HAP-1 (cell line): Measurements from ENCODE around the gene GPR132.
A peak's percentile ranks its signal among the peaks of the same experiment; 100 is the strongest.

ENCODE experiments used
- DNase-seq, 2 experiments: peaks; one replicate each; pipeline ENCODE4 v3.0.0-alpha.2; 2016 to 2020; ENCODE audit warnings: low spot score in 2 of 2
- H3K27me3 ChIP-seq: fragments of 250-450 bp; sonication (Bioruptor Pico); 2 replicates; pipeline ENCODE4 v1.5.1; 2020; ENCODE audit warnings: low read depth, mild to moderate bottlenecking, moderate library complexity
- H3K36me3 ChIP-seq: fragments of 250-450 bp; sonication (Bioruptor Pico); replicated peaks from 2 replicates; pipeline ENCODE4 v1.5.1; 2020; ENCODE audit warnings: mild to moderate bottlenecking
- H3K4me1 ChIP-seq: fragments of 250-450 bp; sonication (Bioruptor Pico); 2 replicates; pipeline ENCODE4 v1.5.1; 2020; ENCODE audit warnings: mild to moderate bottlenecking
- H3K4me3 ChIP-seq: fragments of 250-450 bp; sonication (Bioruptor Pico); 2 replicates; pipeline ENCODE4 v1.5.1; 2020; ENCODE audit warnings: mild to moderate bottlenecking, moderate library complexity
- H3K9me3 ChIP-seq: fragments of 250-450 bp; sonication (Bioruptor Pico); 2 replicates; pipeline ENCODE4 v1.5.1; 2020; ENCODE audit warnings: mild to moderate bottlenecking, moderate library complexity
- in situ Hi-C: fragments of 300-500 bp; cut with MboI; formaldehyde crosslinking; loops from 3 replicates; pipeline ENCODE4 v1.14.3; 2020; ENCODE audit warnings: low sequenced_read_pairs, inconsistent platforms, mixed read lengths

GPR132 gene

DNA sequence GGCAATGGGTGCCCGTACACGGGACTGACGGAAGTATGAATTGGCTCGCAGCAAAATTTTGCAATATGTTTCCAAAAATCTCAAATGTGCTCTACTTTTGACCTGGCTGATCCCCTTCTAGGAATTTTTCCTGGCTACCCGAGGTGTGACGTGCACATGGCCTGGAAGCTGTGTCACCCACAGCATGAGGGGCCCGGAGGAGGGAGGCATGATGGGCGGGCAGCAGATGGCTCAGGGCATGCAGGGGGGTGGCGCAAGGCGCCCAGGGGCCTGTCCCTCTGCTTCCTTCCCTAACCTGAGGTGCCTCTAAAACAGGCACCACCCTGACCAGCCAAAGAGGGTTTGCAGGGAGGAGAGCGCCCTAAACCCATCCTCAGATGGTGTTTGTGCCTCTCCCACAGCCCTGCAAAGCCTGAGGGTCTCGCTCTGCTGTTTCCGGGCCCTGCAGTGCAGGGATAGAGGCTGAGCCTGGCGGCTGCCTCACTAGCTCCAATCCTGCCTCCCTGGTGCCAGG lies 6.7 kb downstream of the GPR132 start:
- Histone ChIP-seq H3K4me1 (no peaks in the 10 kb centered on the region), H3K36me3 (no peaks in the 10 kb centered on the region), H3K4me3 (no peak overlapping the region), H3K27me3 (no peaks in the 10 kb centered on the region), H3K9me3 (no peaks in the 10 kb centered on the region)
- in situ Hi-C loops: no loop called here
- DNase-seq: no peak

GRCh38 chr14:105056303-105056831 lies 8.9 kb downstream of the GPR132 start:
- in situ Hi-C loops: no loop called here
- Histone ChIP-seq H3K27me3 (no peaks in the 10 kb centered on the region), H3K36me3 (no peaks in the 10 kb centered on the region), H3K9me3 (no peaks in the 10 kb centered on the region), H3K4me1 (no peaks in the 10 kb centered on the region), H3K4me3 (no peak overlapping the region)
- DNase-seq: no peak

DNA sequence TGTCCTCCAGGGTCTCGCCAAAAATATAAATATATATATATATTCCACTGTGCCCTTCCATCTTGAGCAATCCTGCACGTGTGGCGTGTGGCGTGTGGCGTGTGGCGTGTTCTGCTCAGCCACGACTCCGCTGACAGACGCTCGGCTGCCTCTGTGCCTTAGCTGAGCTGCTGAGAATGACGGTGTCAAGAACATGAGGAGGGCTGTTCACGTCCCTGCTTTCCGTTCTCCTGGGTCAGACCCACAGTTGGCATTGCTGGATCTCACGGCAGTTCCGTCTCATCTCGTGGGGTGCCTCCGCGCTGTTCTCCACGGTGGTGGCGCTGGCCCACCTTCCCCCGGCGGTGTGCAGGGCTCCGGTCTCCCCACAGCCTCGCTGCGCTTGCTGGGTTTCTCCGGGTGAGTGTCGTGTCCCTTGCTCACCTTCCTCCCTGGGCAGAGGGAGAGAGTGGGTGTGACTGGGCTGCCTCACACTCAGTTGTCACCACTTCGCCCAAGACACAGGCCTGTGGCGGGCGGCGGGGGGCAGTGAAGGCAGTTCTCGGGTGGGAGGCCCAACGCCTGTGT lies 9.4 kb downstream of the GPR132 start:
- H3K4me3 ChIP-seq: no peak overlapping the region
- in situ Hi-C loops: no loop called here
- DNase-seq: no peak
- H3K9me3 ChIP-seq: no peaks in the 10 kb centered on the region
- no peaks in the 10 kb centered on the region for H3K4me1 ChIP-seq
- no peaks in the 10 kb centered on the region for H3K27me3 ChIP-seq
- H3K36me3 ChIP-seq: no peaks in the 10 kb centered on the region

DNA sequence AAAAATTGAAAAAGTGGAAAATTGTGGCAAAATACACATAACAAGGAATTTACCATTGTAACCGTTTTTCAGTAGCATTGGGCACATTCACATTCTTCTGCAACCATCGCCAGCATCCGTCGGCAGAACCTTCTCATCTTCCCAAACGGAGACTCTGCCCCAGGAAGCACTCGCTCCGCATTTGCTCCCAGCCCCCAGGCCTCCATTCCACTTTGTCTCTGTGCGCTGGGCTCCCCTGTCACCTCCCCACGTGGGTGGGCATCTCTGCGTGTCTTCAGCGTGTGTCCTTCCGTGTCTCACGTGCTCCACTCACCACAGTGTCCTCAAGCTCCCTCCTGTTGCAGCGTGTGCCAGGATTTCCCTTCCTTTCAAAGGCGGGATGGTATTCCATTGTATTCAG lies 9.9 kb downstream of the GPR132 start:
- Histone ChIP-seq H3K4me1 (no peaks in the 10 kb centered on the region), H3K4me3 (no peak overlapping the region), H3K9me3 (no peaks in the 10 kb centered on the region), H3K27me3 (no peaks in the 10 kb centered on the region), H3K36me3 (no peaks in the 10 kb centered on the region)
- in situ Hi-C loops: no loop called here
- no peak for DNase-seq

DNA sequence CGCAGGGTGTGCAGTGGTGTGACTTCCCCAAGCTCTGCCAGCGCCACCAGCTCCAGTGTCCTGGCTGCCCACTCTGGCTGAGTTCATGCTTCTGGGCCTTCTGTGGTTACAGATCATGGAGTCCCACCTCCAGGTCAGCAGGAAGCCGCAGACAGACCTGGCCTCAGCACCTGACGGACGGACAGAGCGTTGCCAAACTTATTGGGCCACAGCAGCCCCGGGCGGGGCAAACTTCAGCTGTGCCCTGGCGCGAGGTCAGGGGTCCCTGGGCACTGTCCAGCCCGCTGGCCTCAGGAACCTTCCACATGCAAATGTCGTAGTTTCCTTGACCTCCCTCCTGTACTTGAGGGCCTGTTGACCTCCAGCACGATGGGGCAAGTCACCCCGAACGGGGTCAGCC lies 11.2 kb downstream of the GPR132 start:
- in situ Hi-C loops: no loop called here
- Histone ChIP-seq H3K4me3 (no peak overlapping the region), H3K36me3 (no peaks in the 10 kb centered on the region), H3K4me1 (no peaks in the 10 kb centered on the region), H3K9me3 (no peaks in the 10 kb centered on the region; the same call in 1 of the 2 replicates), H3K27me3 (no peaks in the 10 kb centered on the region)
- DNase-seq: no peak

DNA sequence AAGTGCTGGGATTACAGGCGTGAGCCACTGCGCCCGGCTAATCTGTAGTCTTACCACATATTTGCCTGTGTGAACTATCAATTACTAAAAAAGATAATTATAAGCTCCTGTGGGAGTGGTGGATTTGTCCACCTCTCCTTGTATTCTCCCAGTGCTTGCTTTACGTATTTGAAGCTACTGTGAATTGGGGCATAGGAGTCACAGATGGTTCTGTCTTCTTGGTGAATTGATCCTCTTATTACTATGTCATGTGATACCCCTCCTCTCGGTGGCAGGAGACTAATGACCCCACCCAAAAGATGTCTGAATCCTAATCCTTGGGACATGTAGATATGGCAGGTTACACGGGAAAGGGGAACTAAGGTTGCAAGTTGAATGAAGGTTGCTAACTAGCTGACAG lies 11.8 kb downstream of the GPR132 start:
- Histone ChIP-seq H3K36me3 (no peaks in the 10 kb centered on the region), H3K4me1 (no peaks in the 10 kb centered on the region), H3K4me3 (no peak overlapping the region), H3K27me3 (no peaks in the 10 kb centered on the region), H3K9me3 (no peaks in the 10 kb centered on the region; the same call in 1 of the 2 replicates)
- no peak for DNase-seq
- in situ Hi-C loops: no loop called here

DNA sequence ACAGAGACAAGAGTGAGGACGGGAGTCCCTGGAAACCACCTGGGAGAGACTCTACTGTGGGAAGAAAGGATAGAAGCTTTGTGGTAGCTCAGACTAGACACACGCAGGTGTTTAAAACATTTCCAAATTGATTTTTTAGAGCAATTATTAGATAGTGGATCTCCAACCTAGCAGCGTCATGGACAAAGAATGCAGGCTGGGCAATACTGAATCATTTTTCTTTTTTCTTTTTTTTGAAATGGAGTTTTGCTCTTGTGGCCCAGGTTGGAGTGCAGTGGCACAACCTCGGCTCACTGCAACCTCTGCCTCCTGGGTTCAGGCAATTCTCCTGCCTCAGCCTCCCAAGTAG lies 13.1 kb downstream of the GPR132 start:
- in situ Hi-C loops: no loop called here
- DNase-seq: no peak
- Histone ChIP-seq H3K36me3 (no peaks in the 10 kb centered on the region), H3K4me1 (no peaks in the 10 kb centered on the region), H3K27me3 (no peaks in the 10 kb centered on the region), H3K9me3 (no peaks in the 10 kb centered on the region; the same call in 1 of the 2 replicates), H3K4me3 (no peak overlapping the region)

DNA sequence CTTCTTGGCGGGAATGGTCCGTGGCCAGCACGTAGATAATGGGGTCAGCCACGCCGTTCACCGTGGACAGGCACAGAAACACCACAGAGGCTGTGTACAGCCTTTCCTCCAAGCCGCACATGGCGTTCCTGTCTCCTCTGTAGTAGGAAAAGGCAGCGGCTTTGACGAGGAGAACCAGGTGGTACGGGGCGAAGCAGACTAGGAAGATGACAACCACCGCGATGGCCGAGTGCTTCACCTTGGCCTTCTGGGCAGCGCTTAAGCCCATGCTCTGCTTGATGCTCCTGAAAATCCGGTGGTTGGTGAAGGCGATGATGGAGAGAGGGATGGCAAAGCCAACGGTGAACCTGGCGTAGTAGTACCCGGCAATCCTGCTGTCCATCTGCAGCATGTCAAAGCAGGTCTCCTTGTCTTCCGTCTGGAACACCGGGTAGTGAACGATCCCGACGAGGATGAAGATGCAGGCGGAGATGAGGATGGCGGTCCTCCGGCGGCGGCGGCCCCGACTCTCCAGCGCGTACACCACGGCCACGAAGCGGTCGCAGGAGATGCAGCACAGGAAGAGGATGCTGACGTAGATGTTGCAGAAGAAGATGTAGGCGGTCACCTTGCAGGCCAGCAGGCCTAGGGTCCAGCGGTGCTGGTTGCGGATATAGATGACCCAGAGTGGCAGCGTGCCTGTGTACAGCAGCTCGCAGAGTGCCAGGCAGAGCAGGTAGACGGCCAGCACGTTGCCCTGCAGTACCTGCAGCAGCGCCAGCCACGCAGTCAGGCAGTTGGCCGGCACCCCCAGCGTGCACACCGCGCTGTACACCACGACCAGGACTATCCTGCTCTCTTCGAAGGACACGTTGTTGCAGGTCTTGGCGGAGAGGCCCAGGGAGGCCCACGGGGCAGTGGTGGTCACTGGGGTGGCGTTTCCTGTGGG lies 13.8 kb downstream of the GPR132 start:
- Histone ChIP-seq H3K36me3 (no peaks in the 10 kb centered on the region), H3K9me3 (no peaks in the 10 kb centered on the region; the same call in 1 of the 2 replicates), H3K4me1 (no peaks in the 10 kb centered on the region), H3K27me3 (no peaks in the 10 kb centered on the region), H3K4me3 (no peak overlapping the region)
- in situ Hi-C loops: no loop called here
- DNase-seq: no peak

DNA sequence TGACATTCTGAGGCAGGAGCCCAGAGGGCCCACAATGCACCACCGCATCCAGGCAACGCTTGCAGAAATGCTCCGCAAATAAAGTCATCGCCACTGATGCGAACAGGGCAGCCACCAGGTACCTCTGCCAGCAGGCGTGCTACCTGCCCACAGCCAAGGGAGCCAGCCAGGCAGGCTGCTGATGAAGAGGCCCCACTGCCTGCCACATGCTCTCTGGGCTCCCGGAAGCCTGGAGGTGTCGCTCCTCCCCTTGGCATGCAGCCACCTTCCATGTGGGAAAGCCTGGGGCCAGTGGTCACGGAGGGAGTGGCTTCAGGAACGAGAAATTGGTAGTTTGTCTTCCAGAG lies 14.7 kb downstream of the GPR132 start:
- Histone ChIP-seq H3K4me3 (no peak overlapping the region), H3K4me1 (no peaks in the 10 kb centered on the region), H3K36me3 (no peaks in the 10 kb centered on the region), H3K9me3 (no peaks in the 10 kb centered on the region; the same call in 1 of the 2 replicates), H3K27me3 (no peaks in the 10 kb centered on the region)
- in situ Hi-C loops: no loop called here
- DNase-seq: peak in 1 of 2 experiments; percentile 56

DNA sequence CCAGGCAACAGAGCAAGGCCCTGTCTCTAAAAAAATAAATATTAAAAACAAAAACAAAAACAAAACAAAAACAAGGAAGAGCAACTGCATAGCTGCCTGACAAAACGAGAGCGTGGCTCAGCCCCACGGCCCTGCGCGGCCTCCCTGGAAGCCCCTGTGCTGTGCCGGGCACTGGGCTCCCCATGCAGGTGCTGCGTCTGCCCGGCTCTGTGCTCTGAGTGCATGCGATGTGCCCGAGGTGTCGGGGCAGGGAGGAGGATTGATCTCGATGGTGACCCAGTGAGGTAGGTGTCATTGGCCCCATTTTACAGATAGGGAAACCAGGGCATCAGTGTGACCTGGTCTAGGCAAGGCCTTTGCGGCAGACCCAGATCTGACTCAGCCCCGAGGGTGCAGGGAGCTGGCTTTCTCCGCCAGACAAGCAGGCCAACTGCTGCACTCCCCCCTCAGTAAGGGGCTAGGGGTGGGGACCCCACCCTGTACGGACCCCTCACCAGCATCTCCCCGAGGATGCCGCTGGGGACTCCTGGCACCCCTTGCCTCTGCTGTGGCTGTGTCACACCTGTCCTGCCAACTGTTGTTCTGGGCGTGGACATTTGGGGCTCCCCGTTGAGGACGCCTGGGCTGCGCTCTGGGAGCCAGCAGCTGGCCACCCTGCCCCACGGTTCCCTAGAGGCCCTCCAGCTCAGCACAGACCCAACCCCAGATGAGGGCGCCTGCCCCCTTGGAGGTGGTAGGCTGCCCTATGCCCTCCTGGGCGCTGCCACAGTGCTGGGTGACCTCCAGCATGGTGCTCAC lies 15.3 kb downstream of the GPR132 start:
- no peak for DNase-seq
- H3K27me3 ChIP-seq: no peaks in the 10 kb centered on the region
- no peak overlapping the region for H3K4me3 ChIP-seq
- H3K9me3 ChIP-seq: no peaks in the 10 kb centered on the region; the same call in 1 of the 2 replicates
- no peaks in the 10 kb centered on the region for H3K4me1 ChIP-seq
- in situ Hi-C loops: loop anchor here (5.0 to 10.0 kb wide), 2 partner anchors 78 to 145 kb away; no protein-coding TSS in a partner anchor
- no peaks in the 10 kb centered on the region for H3K36me3 ChIP-seq

DNA sequence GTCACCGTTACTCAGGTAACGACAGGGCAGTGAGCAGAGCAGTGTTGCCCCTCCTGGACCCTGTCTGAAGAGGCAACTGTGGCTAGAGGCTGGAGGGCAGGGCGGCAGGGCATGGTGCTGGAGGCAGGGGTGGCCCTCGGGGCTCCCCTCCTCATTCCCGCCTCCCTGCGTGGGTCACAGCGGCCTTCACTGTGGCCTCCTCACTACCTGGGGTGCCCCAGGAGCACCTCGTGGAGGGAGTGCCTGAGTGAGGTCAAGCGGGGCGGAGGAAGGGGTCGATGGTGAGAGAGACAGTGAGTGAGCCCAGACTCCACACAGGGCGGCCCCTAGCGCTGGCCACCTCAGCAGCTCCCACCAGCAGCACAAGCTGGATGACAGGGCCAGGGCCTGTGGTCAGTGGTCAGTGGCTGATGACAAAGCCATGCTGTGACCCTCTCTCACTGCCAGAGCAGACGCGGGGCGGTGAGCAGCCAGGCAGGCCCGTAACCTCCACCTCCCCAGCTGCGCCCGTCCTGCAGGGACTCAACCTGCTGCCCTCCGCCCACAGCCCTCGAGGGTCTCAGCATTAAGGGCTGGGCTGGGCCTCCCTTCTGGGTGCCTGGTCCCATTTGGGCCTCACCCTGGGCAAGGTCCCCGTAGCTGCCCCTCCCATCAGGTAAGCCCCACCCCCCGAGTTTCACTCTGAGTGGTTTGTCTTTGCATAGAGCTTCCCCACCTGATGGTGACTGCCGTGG lies 17.8 kb downstream of the GPR132 start:
- Histone ChIP-seq H3K27me3 (no peaks in the 10 kb centered on the region), H3K4me3 (no peak overlapping the region), H3K36me3 (no peaks in the 10 kb centered on the region), H3K4me1 (no peaks in the 10 kb centered on the region), H3K9me3 (no peaks in the 10 kb centered on the region; the same call in 1 of the 2 replicates)
- in situ Hi-C loops: loop anchor here (5.0 to 10.0 kb wide), 2 partner anchors 75 to 143 kb away; no protein-coding TSS in a partner anchor
- DNase-seq: no peak

- Histone ChIP-seq H3K27me3 (no peaks in the 10 kb centered on the region), H3K36me3 (no peaks in the 10 kb centered on the region), H3K4me1 (no peaks in the 10 kb centered on the region), H3K4me3 (no peak overlapping the region), H3K9me3 (no peaks in the 10 kb centered on the region; the same call in 1 of the 2 replicates)
- in situ Hi-C loops: loop anchor here (5.0 to 10.0 kb wide), 2 partner anchors 75 to 142 kb away; no protein-coding TSS in a partner anchor
- no peak for DNase-seq
These were observed 18.3 kb downstream of the GPR132 start for GRCh38 chr14:105046891-105047282.
